ENCODE results near the gene PCBP3. TPM values are rescaled to one million over a fixed set of nuclear protein-coding genes. Genes with fewer than 3 reads are reported as not detected.
"Not testable (repeated sequence)": the region's sequence is repeated elsewhere in the genome, so short reads cannot be mapped to it uniquely, and the experiment has no call there.

Gene PCBP3
- polyA plus RNA-seq, 10 donors, result 0.72 to 2.2 (median 1.2) TPM

DNA sequence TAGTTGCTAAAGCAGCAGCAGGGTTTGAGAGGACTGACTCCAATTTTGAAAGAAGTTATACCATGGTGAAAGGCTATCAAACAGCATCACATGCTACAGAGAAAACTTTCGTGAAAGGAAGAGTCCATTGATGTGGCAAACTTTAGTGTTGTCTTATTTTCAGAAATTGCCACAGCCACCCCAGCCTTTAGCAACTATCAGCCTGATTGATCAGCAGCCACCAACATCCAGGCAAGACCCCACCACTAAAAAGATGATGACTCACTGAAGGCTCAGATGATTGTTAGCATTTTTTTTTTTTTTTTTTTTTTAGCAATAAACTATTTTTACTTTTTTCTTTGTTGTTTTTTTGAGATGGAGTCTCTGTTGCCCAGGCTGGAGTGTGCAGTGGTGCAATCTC, 35.3 kb downstream of the PCBP3 start:
- not testable (repeated sequence) for DNase-seq

DNA sequence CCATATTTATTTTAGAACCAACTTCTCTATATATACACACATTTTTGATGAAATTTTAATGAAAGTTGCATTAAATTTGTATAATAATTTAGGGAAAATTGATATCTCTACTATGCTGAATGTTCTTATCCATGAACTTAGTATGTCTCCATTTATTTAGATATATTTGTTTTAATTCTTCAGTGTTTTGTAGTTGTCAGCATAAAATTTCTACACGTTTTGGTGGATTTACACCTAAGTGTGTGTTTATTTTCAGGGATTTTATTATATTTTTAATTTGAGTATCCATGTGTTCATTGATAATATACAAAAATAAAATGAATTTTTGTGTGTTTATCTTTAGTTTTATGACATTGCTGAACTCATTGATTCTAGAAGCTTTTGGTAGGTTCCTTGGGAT, 36.7 kb downstream of the PCBP3 start:
- DNase-seq, result no peak

DNA sequence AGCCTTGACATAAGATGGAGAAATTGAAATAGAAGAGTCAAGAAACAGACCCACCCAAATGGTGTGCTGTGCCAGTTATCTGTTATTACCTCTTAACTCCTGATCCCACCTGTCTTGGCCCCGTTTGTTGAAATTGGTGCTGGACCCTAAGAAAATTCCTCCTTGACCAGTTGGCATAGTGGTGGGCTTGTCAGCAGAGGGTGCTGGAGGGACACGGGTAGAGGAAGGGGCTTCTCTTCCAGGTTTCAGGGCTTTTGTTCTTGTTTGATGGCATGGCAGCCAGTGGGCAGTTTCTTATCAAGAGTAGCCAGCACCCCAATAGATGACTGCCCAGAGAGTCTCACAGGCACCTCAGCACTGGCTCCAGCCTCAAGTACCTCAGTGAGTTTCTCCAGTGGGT, 51.6 kb downstream of the PCBP3 start:
- DNase-seq, result no peak

DNA sequence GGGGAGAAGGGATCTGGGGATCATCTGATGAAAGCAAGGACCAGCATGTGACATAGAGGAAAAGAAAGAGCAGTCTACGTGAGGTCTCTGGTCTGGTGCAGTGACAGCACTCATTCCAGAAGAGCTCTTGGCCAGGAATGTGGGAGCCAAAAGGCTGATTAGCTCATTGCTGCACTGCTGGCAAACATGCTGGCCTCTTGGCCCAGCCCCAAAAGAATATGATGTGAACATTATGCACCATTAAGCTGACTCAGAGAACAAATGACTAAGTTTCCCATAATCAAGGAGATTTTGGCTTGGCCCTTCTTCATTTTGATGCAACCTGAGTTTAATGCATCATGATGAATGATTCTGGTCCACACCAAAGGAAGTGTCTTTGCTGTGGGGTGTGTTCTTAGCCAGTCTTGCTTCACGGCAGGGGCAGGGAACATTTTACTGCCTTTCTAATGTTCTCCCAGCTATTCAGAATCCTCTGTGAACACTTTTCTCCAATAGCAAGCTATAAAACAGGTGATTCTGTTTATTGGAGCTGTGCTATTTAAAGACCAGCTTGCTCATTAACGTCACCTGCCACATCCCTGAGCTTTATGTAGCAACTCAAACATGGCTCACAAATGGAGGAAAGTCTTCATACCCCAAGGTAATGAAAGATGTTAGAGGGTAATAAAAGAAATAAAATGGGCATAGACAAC, 55.1 kb downstream of the PCBP3 start:
- peak; percentile 36 to 91 (median 53) for DNase-seq

DNA sequence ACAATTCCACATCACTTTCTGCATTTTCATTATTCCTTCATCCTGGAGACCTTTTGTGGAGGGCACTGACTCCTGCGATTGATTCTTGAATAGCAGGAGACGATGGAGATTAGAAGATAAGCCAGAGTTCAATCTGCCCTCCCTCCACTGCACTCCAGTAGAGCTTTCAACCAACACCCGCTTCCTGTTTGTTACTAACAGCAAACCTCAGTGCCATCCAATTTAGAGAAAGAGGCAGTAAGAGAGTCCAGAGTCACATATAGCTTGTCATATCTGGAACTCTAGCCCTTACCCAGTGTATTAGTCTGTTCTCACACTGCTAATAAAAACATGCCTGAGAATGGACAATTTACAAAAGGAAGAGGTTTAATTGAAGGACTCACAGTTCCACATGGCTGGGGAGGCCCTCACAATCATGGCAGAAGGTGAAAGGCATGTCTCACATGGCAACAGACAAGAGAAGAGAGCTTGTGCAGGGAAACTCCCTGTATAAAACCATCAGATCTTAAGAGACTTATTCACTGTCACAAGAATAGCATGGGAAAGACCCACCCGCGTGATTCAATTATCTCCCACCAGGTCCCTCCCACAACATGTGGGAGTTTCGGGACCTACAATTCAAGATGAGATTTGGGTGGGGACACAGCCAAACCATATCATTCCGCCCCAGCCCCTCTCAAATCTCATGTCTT, 55.9 kb downstream of the PCBP3 start:
- DNase-seq, result no peak

DNA sequence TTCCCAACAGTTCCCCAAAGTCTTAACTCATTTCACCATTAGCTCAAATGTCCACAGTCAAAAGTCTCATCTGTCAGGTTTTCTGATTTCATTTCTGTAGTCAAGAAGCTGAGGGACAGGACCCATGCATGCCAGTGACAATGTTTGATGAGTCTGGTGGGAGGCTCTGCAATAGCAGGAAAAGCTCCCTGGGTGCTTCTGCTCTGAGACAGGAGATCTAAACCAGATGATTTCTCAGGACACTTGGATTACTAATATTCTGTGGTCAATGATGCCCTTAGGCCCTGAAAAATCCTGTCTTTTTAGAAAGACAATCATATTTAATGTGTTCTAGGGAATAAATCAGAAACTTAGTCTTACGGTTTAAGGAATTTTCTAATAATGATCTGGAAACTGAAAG, 56.4 kb downstream of the PCBP3 start:
- DNase-seq, result no peak

DNA sequence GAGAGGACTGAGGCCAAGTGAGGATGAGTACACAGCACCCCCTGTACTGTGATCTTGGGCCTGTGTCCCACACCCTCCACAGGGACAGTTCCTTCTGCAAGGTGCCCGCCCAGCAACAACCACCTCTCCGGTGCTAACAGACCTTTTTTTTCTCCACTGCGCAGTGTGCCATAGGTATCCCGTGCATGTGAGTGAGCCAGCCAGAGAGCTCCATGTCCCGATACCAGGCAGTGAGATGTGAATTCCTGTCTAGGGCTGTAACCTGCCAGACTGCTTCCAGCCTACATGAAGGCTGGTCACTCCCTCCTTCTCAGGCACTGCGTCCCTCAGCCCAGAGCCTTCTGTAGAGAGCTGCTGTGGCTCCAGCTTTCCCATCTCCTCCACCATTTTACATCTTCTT, 56.9 kb downstream of the PCBP3 start:
- no peak for DNase-seq

DNA sequence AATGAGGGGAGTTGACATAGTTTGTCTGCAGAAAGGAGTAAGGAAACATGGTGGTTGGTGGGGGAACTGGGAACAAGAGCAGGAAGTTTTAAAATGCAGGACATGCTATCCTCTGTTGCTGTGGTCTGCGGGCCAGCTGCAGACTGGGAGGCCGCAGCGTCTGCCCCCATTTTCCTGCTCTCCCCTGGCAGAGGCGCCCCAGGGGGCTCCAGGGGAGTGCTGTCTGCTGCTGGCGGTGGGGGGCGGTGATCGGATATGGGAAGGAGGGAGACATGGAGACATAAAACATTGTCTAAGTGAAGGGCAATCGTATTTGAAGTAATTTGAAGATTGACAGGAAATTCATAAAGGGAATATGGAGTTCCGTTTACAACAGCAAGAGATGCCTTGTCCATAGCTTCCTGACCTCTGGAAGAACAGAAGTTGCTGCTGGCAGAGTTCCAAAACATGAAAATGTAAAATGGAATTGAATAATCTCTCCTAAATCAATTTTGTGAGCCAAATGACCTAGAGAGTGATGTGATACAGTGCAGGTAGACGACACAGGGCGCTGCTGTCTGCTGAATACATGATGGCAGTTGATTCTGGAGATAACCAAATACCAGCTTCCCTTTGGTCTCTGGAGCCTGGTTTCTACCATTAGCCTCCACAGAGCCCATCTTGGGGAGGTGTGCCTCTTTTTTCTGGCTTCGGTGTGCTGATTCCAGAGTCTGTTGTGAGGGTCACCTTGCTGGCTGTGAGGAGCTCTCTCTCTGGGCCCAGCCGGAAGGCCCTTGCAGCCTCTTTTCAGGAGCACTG, 61.0 kb downstream of the PCBP3 start:
- no peak for DNase-seq

DNA sequence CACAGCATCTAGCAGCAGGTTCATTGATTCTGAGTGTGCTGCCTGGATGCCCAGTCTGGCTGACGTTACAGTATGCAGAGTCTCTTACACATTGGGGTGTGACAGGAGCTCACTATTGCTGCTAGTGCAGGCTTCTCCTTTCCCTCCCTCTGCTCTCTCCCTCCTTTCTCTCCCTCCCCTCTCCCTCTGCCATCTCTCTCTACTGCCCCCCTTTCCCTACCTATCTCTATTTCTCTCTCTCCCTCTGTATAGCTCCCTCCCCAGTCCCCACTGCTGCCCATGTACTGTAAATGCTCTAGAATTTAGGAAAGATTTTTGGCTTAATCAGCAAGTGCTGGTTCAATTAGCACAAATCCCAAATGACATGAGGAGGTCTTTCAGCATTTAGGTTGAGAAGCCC, 62.8 kb downstream of the PCBP3 start:
- DNase-seq, result no peak

DNA sequence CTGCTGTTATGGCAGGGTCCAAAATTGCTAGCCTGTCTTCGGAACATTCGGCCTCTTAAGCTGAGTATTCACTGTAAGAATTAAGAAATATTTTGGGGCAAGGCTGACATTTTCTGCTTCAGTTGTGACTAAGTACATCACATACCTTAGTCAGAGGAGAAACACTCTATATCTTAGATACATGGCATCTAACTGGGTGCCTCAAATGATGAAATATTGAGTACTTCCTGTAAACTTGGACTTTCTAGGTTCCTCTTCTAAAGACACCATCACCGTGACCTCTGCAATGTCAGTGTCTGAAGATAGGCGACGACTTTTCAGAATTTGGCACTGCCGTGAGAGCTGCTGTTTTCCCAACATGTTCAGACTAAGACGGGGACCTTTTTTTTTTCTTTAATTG, 65.6 kb downstream of the PCBP3 start:
- DNase-seq, result no peak

DNA sequence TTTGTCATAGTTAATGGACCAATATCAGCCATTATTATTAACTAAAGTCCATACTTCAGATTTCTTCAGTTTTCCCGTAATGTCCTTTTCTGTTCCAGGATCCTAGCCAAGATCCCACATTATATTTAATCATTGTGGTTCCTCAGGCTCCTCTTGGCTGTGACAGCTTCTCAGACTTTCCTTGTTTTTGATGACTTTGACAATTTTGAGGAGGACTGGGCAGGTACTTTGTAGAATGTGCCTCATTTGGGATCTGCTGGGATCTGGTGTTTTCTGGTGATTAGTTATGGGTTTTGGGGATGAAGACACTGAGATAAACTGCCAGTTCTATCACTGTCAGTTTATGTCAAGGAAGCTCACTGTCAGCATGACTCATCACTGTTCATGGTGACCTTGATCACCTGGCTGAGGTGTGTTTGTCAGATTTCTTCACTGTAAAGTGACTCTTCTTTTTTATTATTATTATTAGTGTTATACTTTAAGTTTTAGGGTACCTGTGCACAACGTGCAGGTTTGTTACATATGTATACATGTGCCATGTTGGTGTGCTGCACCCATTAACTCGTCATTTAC, 66.3 kb downstream of the PCBP3 start:
- DNase-seq, result no peak

DNA sequence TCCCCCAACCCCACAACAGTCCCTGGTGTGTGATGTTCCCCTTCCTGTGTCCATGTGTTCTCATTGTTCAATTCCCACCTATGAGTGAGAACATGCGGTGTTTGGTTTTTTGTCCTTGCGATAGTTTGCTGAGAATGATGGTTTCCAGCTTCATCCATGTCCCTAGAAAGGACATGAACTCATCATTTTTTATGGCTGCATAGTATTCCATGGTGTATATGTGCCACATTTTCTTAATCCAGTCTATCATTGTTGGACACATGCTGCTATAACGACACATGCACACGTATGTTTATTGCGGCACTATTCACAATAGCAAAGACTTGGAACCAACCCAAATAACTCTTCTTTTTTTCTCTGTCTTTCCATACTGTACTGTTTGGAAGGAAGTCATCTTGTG, 66.8 kb downstream of the PCBP3 start:
- DNase-seq, result not testable (repeated sequence)

DNA sequence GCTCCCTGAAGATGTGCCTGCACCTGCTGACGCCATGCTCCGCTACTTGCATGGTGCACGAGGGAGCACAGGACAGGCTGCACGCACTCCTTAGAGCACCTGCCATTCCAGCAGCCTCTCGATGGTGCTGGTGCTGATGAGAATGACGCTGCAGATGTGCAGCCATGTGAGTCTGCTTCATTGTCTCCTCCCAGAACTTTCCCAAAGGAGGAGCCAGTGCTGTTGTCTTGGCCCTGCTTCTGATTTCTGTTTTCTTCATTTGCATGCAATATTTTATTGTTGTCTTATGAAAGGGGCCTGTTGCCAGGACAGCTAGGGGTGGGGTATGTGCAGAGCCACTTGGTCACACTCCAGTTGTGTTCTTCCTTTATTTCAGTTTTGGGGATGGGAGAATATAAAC, 70.1 kb downstream of the PCBP3 start:
- DNase-seq, result no peak

DNA sequence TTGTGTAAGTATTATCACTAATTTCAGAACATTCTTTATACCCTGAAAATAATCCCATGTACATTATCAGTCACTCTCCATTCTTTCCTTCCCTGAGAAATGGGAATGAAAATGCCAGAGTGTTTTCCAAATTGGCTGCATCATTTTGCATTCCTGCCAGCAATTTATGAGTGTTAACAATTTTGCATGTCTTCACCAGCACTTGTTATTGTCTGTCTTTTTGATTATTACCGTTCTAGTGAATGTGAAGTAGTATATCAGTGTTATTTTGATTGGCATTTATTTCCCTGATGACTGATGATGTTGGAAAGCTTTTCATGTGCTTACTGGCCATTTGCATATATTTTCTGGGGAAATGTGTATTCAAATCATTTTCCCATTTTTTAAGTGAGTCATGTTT, 71.9 kb downstream of the PCBP3 start:
- no peak for DNase-seq

DNA sequence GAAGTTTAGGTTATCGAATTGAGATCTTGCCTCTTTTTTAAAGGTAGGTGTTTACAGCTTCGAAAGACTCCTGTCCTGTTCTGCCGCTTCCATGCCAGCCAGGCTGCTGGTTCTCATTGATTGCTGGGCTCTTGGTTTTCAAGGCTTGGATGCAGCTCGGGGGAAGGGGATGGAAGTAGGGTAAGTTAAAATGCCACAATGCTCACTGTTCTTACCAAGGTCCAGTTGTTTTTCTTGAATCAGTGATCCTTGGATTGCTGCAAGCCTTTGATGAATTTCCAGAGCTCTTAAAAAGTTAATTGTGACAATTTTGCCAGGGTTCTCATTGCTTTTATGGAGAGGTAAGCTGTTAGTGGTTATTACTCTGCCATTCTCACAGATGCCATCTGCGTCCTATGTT, 74.9 kb downstream of the PCBP3 start:
- DNase-seq, result no peak

DNA sequence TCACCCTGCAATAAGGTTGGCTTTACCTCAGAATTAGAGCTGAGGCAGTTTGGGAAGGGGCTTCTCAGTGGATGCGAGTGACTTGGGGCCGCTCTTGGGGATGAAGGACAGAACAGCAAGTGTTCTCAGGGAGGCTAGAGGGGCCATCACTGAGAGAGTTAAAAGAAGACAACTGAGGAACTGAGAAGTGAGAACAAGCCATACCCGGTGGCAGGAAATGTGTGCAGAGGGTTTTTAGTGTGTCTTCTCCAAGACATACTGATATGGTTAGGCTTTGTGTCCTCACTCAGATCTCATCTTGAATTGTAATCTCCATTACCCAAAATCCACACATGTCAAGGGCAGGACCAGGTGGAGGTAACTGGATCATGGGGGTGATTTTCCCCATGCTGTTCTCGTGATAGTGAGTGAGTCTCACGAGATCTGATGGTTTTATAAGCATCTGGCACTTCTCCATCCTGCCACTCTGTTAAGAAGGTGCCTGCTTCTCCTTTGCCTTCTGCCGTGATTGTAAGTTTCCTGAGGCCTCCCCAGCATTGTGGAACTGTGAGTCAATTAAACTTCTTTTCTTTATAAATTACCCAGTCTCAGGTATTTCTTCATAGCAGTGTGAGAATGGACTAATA, 75.8 kb downstream of the PCBP3 start:
- DNase-seq, result no peak

DNA sequence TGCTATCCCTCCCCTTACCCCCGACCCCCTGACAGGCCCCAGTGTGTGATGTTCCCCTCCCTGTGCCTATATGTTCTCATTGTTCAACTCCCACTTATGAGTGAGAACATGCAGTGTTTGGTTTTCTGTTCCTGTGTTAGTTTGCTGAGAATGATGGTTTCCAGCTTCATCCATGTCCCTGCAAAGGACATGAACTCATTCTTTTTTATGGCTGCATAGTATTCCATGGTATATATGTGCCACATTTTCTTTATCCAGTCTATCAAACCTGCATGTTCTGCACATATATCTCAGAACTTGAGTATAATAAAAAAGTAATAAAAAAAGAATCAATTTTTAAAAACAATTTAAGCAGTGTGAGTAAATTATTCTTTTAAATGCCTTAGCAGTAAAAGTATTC, 76.7 kb downstream of the PCBP3 start:
- not testable (repeated sequence) for DNase-seq

DNA sequence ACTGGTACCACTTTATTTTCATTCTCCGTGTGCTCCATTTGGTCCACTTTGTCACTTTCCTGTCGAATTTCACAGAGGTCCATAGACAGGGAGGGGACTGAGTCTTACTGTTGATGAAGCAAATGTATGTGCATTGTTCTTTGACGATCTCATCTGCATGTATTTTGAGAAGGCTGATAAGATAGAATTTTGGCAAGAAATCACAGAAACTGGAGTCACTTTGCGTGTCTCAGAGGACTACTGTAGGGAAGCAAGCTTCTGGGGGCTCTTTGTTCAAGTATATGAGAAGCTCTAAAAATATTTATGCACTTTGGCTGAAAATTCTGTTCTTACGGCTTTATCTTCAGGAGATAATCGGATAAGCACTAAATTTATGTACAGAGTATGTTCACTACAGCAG, 78.1 kb downstream of the PCBP3 start:
- DNase-seq, result no peak

DNA sequence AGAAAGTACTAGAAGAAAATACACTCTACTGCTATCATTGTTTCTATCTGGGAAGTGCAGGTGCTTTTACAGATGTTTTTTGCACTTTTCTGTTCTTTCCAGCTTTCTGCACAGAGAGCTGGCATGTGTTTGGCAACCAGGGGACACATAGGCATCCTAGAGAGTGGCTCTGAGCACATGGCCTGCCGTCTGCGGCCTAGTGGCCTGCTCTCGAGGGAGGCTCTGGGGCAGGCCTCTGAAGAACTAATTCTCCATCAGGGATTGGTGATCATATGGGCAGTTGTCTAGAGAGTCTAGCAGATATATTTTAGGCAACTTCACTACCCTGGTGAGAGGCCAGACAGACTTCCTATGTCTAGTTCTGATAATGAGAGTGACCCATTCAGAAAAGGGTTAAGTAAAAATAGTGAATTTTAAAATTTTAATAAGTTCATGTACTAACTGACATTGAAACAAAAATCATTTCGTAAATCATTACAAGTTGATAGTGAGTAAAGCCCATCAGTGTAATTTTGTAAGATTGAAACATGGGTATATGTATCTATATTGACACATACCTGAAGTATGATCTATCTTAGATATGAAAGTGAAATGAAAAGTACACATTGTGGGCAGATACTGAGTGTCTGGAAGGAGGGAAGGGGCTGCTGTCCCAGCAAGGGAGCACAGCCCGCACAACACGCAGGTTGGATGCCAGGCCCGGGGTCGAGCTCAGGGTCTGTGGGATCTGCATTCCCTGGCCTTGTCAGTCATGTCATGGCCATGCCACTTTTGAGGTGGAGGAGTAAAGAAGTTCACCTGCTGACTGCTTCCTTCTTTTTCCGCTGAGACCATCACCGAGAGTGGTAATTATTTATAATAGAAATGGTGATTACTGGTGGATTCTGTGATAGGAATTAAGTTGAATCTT, 79.8 kb downstream of the PCBP3 start:
- DNase-seq, result no peak

DNA sequence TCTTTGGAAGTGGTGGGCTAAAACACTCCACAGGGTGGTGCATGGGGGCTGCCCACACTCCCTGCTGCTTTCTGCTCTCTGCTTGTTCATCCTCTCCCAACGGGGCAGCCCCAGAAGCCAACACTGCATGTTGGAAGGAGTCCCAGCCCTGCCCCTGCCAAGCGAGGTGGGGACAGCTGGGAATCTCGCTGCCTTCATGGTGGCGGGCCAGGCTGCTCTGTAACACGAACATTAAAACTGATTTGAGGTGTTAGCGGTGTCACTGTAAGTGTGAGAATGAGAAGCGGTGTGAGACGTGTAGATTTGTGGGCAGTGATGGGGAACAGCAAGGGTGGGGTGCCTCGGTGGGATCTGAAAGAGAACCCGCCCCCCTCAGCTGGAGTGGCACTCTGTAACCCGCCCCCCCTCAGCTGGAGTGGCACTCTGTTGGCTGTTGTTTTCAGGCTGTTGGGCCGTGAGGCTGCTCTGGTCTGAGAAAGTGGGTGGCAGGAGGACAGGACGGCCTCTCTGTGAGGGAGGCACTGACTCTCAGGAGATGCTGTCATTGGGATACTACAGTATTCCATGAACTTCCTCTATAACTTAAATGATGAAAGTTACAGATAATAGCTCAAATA, 80.9 kb downstream of the PCBP3 start:
- DNase-seq, result peak; percentile 43 to 70 (median 48)
